ENCODE data around the gene SGCD. TPM values are rescaled to one million over a fixed set of nuclear protein-coding genes. Genes with fewer than 3 reads are reported as not detected.

The SGCD gene
- total and polyA plus RNA-seq, 12 donors: 1.0 to 30.4 (median 9.4) TPM

GRCh38 chr5:156593546-156593945, 266.6 kb downstream of the SGCD start:
- Histone ChIP-seq H3K4me3 (no peak overlapping the region), H3K9me3 (replicated peaks in 1 of 3) (no peaks in the 10 kb centered on the region), H3K27me3 (no peaks in the 10 kb centered on the region), H3K4me1 (replicated peaks in 1 of 2) (no peaks in the 10 kb centered on the region), H3K36me3 (replicated peaks in 1 of 2) (no peaks in the 10 kb centered on the region), H3K27ac (no peak overlapping the region)
- WGBS, 4 donors: 55 to 77% (median 73%) methylated on average over 1 of the region's 1 CpG
- no peak for DNase-seq
- intact Hi-C loops (cut with DNase I): no loop called here
- TF ChIP-seq, protein P1, sequence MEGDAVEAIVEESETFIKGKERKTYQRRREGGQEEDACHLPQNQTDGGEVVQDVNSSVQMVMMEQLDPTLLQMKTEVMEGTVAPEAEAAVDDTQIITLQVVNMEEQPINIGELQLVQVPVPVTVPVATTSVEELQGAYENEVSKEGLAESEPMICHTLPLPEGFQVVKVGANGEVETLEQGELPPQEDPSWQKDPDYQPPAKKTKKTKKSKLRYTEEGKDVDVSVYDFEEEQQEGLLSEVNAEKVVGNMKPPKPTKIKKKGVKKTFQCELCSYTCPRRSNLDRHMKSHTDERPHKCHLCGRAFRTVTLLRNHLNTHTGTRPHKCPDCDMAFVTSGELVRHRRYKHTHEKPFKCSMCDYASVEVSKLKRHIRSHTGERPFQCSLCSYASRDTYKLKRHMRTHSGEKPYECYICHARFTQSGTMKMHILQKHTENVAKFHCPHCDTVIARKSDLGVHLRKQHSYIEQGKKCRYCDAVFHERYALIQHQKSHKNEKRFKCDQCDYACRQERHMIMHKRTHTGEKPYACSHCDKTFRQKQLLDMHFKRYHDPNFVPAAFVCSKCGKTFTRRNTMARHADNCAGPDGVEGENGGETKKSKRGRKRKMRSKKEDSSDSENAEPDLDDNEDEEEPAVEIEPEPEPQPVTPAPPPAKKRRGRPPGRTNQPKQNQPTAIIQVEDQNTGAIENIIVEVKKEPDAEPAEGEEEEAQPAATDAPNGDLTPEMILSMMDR (IDR thresholded peaks at IDR 0.05): no peak
- no peak for TF ChIP-seq POLR2A (IDR thresholded peaks at IDR 0.05)

GRCh38 chr5:156594406-156594805, 267.4 kb downstream of the SGCD start:
- 64 to 86% (median 78%) methylated on average over 1 of the region's 1 CpG for WGBS, 4 donors
- no peak for TF ChIP-seq POLR2A (IDR thresholded peaks at IDR 0.05)
- TF ChIP-seq, protein P1 (IDR thresholded peaks at IDR 0.05): no peak
- intact Hi-C loops (cut with DNase I): no loop called here
- DNase-seq: no peak
- Histone ChIP-seq H3K27ac (no peak overlapping the region), H3K4me1 (replicated peaks in 1 of 2) (no peaks in the 10 kb centered on the region), H3K9me3 (replicated peaks in 1 of 3) (no peaks in the 10 kb centered on the region), H3K27me3 (no peaks in the 10 kb centered on the region), H3K36me3 (replicated peaks in 1 of 2) (no peaks in the 10 kb centered on the region), H3K4me3 (no peak overlapping the region)

DNA sequence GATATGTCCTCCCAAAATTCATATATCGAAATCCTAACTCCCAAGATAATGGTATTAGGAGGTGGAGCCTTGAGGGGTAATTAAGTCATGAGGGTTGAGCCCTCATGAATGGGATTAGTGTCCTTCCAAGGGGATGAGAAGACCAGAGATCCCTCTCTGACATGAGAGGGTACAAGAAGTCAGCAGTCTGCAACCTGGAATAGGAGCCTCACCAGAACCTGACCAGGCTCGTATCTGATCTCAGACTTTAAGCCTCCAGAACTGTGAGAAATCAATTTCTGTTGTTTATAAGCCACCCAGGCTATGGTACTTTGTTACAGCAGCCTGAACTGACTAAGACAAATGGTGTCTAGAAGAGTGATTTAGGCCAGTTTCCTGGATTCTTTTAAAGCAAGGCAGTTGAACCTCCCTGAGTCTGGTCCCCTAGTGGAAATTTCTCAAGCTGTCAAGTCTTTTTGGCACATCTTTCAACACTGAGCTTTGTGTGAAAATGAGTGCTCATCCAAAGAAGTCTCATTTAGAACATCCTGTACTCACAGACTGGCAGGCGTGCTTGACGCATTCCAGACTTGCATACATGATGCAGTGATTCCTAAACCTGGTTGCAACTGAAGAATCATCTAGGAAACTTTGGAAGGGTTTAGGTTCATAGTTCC, 268.3 kb downstream of the SGCD start:
- WGBS, 4 donors: 68 to 81% (median 75%) methylated on average over 4 of the region's 4 CpGs
- intact Hi-C loops (cut with DNase I): no loop called here
- Histone ChIP-seq H3K4me3 (no peak overlapping the region), H3K9me3 (replicated peaks in 1 of 3) (no peaks in the 10 kb centered on the region), H3K27ac (no peak overlapping the region), H3K36me3 (replicated peaks in 1 of 2) (no peaks in the 10 kb centered on the region), H3K4me1 (replicated peaks in 1 of 2) (no peaks in the 10 kb centered on the region), H3K27me3 (no peaks in the 10 kb centered on the region)
- TF ChIP-seq, protein P1 (IDR thresholded peaks at IDR 0.05): no peak
- TF ChIP-seq POLR2A (IDR thresholded peaks at IDR 0.05): no peak
- no peak for DNase-seq

GRCh38 chr5:156597276-156597675, 270.3 kb downstream of the SGCD start:
- no peaks in the 10 kb centered on the region for H3K27me3 ChIP-seq
- peaks cover 0 to 6% (median 0%) of the 10 kb centered on the region in 3 donors for H3K9me3 ChIP-seq (replicated peaks in 1 of 3)
- H3K4me1 ChIP-seq (replicated peaks in 1 of 2): no peaks in the 10 kb centered on the region
- no peaks in the 10 kb centered on the region for H3K36me3 ChIP-seq (replicated peaks in 1 of 2)
- 82 to 93% (median 89%) methylated on average over 3 of the region's 3 CpGs for WGBS, 4 donors
- H3K27ac ChIP-seq: no peak overlapping the region
- H3K4me3 ChIP-seq: no peak overlapping the region
- no peak for TF ChIP-seq POLR2A (IDR thresholded peaks at IDR 0.05)
- TF ChIP-seq, protein P1 (IDR thresholded peaks at IDR 0.05): no peak
- no peak for DNase-seq
- intact Hi-C loops (cut with DNase I): no loop called here
